Kidney epithelial cell (primary cell): ENCODE data around the gene SNTA1. TPM values are rescaled to one million over a fixed set of nuclear protein-coding genes. Genes with fewer than 3 reads are reported as not detected.

Source experiments
- DNase-seq: peaks from one replicate; pipeline ENCODE4 v3.0.0-alpha.2; 2010; ENCODE audit warnings: low read depth
- H3K27me3 ChIP-seq: 2 replicates; pipeline ENCODE4 v1.6.0; 2011; ENCODE audit warnings: low read length; ENCODE audit not compliant: control insufficient read depth, insufficient read depth
- H3K36me3 ChIP-seq: 2 replicates; pipeline ENCODE4 v1.5.1; 2011; ENCODE audit warnings: low read length; ENCODE audit not compliant: control insufficient read depth, insufficient read depth
- H3K4me3 ChIP-seq: 2 replicates; pipeline ENCODE4 v1.5.1; 2011; ENCODE audit warnings: low read depth, mild to moderate bottlenecking, control low read depth, low read length
- CTCF ChIP-seq: IDR thresholded peaks from 2 replicates; pipeline ENCODE4 v1.5.1; 2011; ENCODE audit warnings: mild to moderate bottlenecking, moderate library complexity, low read length, control low read depth, inconsistent platforms; ENCODE audit not compliant: insufficient read depth, poor library complexity, severe bottlenecking
- total RNA-seq: library from RNA; depleted of rRNA; stranded (reverse); fragments of >200 nt; gene quantifications from 2 replicates; pipeline ENCODE4 v1.2.3, GENCODE V29; 2015

SNTA1 gene
- total RNA-seq, 1 donor from 2014 or later = 13.7 TPM

GRCh38 chr20:33418033-33418432 lies 25.5 kb downstream of the SNTA1 start:
- no peak for TF ChIP-seq CTCF
- H3K27me3 ChIP-seq = no peaks in the 10 kb centered on the region
- DNase-seq = no peak
- no peaks in the 10 kb centered on the region for H3K36me3 ChIP-seq
- no peak overlapping the region for H3K4me3 ChIP-seq

GRCh38 chr20:33415948-33416347 lies 27.6 kb downstream of the SNTA1 start:
- Histone ChIP-seq H3K4me3 (no peak overlapping the region), H3K36me3 (no peaks in the 10 kb centered on the region), H3K27me3 (no peaks in the 10 kb centered on the region)
- TF ChIP-seq CTCF = peak; percentile 54
- no peak for DNase-seq

GRCh38 chr20:33412484-33412838 lies 31.1 kb downstream of the SNTA1 start:
- H3K27me3 ChIP-seq = no peaks in the 10 kb centered on the region
- no peak for TF ChIP-seq CTCF
- H3K4me3 ChIP-seq = no peak overlapping the region
- H3K36me3 ChIP-seq = peaks cover 1% of the 10 kb centered on the region
- no peak for DNase-seq

GRCh38 chr20:33411711-33412483 lies 31.7 kb downstream of the SNTA1 start:
- H3K36me3 ChIP-seq = peaks cover 1% of the 10 kb centered on the region
- DNase-seq = no peak
- H3K27me3 ChIP-seq = no peaks in the 10 kb centered on the region
- TF ChIP-seq CTCF = no peak
- H3K4me3 ChIP-seq = no peak overlapping the region

- no peak for TF ChIP-seq CTCF
- peaks cover 1% of the 10 kb centered on the region for H3K36me3 ChIP-seq
- DNase-seq = no peak
- no peaks in the 10 kb centered on the region for H3K27me3 ChIP-seq
- H3K4me3 ChIP-seq = no peak overlapping the region
These were observed 32.3 kb downstream of the SNTA1 start for GRCh38 chr20:33411242-33411641.

GRCh38 chr20:33410081-33410742 lies 33.4 kb downstream of the SNTA1 start:
- Histone ChIP-seq H3K36me3 (peaks cover 1% of the 10 kb centered on the region), H3K27me3 (no peaks in the 10 kb centered on the region), H3K4me3 (no peak overlapping the region)
- DNase-seq = no peak
- TF ChIP-seq CTCF = no peak
